Activated CD4-positive, alpha-beta T cell treated with anti-CD3 and anti-CD28 coated beads, Interleukin-2, amount 50 U/mL, for 48 hours (primary cell): ENCODE data around the gene KRT31.
A peak's percentile ranks its signal among the peaks of the same experiment; 100 is the strongest.
"Not testable (repeated sequence)": the region's sequence is repeated elsewhere in the genome, so short reads cannot be mapped to it uniquely, and the experiment has no call there.

ENCODE experiments used
- DNase-seq, 2 experiments: peaks; one replicate each; pipeline ENCODE4 v3.0.0-alpha.2; 2020

Gene KRT31

DNA sequence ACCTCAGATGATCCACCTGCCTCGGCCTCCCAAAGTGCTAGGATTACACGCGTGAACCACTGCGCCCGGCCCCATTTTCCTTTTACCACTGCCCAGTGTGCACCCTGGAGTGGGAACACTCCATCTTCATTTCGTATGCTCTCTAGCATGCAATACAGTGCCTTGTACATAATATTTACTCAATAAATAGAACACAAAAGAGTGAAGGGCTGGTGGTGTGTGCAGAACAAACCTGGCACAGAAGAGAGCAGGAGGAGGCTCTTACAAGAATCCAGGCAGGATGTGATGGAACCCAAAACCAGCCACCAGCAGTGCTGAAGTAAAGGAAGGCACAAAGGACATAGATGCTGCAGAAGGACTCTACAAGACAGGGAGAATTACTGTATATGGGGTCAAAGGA, 19.7 kb upstream of the KRT31 start:
- no peak for DNase-seq

DNA sequence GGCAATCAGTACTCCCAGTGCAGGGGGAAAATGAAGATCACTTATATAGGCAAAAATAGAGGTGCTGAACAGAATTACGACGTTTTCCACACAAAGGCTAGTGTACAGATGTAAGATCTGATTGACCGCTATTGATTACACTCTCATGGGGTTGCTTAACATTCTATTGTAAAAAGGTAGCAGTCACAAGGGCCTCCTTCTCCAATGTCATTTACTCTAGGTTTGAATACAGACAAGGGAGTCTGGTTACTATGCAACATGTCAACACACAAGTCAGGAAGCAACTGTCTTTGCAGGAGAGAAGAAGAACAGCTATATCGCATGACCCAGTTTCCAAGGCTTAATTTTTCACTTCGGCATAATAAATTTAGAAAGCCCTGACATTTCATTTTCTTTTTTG, 19.1 kb upstream of the KRT31 start:
- no peak for DNase-seq

DNA sequence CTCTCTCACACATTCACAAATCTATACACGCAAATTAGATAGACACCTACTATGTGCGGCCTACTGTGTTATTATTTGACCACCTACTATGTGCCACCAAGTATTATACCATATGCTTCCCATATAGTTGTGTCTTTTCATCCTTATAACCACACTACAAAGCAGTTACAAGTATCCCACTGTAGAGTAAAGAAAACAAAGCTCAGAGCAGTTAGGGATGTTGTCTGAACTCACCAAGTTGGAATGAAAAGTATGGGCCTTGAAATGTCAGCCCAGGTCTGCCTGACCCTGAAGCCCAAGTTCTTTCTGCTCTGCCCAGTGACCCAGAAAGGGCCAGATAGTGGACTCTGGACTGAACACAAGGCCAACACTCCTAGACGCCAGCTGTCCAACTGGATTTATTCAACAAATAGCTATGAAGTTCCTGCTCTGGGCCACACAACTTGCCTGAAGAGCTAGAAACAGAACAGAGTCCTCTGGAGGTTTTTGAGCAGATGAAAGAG, 18.5 kb upstream of the KRT31 start:
- DNase-seq = no peak

DNA sequence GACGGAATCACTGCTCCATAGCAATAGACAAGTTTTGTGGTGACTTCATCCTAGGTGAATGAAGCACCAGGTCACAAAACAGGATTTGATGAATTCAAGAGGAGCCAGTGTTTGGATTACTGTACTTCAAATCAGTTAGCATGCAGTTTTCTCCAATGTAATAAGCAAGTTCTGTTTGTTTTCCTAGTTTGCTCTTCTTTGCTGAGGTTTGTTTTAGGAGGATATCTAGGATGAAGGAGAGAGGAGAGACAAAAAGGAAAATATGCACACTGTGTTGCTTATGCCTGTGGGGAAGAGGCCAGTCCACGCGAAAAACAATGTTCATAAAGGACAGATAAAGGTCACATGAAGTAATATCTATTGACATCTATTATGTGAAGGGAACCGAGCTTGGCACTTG, 18.0 kb upstream of the KRT31 start:
- no peak for DNase-seq

DNA sequence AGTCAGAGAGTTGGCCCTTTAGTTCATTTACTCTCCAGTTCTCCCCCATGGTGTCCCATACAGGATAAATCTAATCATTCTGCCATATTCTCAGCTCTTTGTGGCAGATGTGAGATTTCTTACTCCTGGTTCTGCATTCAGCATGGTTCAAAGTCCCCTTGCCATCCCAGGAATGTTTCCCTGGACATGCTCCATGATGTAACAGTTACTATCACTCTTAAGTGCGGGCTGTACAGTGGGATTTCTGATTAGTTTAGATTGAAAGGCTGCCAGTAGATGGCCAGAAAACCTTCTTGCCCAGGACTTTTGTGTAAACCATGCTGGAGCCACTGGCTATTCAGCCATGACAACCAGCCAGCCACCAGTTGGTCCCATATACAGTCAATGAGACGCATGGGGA, 16.6 kb upstream of the KRT31 start:
- DNase-seq = no peak

DNA sequence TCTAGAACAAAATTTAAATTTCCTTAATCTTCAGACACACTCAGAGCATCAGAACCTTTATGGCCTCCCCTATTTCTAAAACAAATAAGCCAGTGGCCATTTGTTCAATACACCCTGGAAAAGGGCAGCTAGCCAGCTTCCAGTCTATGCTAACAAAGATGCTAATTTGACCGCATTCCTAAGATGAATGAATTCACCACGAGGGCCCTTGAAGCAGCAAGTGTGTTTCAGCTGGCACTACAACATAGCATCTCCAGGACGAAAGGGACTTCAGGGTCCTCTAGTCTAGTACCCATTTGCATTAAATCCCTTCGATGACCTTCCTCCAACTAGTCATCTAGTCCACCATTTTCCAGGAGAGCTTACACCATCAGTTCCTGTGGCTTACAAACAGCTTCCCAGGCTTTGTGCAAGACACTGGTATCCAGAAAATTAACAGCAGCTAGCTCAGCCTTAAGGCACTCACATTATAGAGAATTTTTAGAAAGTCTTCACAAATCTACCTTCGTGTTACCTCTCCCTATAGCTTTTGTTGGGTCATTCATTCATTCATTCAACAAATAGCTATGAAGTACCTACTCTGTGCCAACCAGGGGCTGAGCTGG, 16.0 kb upstream of the KRT31 start:
- no peak for DNase-seq

DNA sequence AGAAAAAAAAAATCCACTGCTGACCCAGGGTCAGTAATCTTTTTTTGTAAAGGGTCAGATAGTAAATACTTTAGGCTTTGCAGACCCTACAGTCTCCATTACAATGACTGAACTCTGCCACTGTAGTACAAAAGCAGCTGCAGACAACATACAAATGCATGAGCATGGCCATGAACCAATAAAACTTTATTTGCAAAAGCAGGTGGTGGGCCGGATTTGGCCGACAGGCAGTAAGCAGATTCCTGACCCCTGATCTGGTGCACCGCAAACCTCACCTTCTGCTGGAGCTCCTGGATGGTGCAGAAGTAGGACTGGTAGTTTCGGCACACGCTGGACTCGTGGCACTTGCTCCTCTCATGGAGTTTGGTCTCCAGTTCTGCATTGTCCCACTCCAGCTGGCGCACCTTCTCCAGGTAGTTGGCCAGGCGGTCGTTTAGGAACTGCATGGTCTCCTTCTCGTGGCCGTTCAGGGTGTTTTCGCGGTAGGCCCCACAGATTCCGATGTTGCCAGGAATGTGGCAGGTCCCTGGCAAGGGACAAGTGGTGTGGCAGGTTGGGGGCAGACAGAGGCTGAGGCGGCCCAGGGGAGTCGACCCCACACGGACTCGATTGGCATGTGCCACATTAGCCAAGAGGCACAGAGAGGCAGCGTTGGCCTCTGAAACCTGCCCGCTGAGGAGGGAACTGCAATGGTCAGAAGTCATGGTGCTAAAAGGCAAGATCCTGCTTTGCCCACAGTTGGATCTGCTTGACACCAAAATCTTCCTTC, 13.8 kb upstream of the KRT31 start:
- DNase-seq = no peak

DNA sequence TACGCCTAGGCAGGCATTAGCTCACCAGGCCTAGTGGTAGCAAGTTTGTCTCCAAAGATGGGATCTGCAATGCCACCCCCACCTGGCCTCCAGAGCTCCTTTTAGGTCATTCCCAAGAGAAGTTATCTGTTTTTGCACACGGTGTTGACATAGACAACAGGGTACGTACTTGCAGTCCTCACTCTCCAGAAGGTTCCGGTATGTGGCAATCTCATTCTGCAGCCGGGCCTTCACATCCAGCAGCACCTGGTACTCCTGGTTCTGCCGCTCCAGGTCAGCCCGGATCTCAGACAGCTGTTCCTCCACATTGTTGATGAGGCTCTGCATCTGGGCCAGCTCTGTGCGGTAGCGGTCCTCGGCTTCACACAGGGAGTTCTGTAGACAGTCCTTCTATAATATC, 9.8 kb upstream of the KRT31 start:
- no peak for DNase-seq

DNA sequence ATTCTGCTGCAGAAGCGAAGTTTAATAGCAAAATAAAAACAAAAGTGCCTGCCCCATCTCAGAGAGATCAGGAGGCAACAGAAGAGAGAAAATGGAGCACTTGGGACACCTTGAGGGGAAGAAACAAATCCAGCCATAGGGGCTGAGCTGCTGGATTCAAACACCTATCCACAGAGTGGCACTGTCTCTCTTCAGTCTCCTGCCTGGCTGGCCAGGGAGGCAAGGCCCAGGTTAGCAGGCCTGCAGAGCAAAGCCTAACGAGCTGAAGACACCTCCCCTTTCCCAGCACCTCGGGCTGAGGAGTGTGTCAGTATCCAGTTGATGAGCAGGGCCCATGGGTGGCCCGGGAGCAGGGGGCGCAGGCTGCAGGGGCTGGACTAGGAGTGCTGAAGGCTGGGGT, 8.8 kb upstream of the KRT31 start:
- DNase-seq = no peak

DNA sequence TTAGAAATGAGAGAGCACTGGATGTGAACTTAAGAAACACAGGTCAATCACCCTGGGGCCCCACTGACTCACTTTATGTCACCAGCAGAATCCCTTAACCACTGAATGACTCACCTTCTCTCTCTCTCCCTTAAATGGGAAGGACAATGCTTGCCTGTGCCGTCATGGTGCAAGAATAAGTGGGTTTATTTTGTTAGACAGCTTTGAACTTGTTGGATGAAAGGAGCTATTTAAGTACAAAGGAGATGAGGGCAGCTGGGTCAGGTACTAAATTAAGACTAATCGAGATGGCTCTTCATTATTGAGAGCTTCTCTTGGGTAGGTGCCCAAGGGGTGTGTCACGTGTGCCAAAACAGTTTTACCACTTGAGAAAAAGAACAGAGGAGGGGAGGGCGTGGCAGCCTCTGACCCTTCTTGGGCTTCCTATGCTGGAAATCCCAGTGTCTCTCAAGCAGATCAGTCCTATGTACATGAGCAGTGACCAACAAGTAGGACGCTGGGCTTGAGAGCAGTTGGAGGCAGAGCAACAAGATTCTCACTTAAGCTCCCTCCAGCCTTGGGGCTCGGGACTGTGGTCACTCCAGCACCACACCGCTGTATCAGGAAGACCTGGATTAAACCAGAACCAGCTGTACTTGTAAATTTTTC, 6.7 kb upstream of the KRT31 start:
- peak; percentile 57 to 74 for DNase-seq

DNA sequence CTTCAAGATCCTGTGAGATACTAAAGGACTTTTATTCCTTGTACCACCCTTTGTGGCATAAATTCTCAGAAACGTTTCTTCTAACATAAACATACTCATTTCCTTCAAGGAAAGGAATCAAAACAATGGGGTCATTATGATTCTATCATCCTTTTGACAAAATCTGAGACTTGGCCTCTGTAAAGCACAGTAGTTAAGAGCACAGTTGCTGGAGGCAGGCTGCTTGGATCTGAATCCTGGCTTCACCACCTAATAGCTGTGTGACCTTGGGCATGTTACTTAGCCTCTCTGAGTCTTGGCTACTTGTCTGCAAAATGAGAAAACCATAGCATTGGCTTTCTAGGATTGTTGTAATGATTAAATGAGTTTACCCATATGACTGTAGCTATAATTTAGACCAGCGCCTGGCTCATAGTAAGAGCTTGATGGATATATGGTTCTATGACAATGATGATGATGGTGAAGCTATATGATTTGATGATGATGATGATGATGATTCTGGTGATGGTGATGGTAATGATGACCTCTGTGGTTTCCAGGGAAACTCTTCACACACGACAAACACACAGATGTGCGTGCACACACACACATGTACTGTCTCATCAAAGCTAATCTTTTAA, 6.1 kb upstream of the KRT31 start:
- no peak for DNase-seq

DNA sequence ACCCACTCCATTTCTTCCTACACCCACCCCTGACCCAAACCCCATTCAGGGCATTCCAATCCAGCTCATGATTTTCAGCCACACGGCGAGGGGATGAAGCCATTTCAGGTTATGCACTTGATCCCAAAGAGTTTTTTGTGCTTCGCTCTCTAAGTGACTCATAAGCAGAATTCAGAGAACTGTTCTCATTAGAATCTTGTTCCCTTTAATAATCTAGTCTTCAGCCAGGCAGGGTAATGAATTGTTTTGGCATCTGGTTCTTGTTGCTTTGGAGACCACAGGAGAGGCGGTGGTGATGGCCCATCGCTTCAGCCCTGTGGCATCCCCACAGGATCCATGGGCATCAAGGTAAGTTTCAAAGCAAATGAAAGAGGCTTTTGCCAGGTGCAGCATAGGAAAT, 4.8 kb upstream of the KRT31 start:
- DNase-seq = no peak

DNA sequence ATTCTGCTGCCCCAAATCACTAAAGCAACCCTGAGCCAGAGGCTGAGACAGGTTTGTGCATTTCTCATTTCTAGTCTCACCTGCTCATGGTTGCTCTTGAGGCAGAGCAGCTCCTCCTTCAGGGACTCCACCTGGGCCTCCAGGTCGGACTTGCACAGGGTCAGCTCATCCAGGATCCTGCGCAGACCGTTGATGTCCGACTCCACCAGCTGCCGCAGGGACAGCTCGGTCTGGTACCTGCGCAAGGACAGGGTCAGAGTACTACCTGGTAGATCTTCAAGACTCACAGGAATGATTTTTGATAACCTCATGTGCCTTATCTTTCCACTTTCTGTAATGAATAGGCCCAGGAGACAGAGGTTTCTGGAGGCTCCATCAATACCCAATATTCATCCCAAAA, 1.1 kb downstream of the KRT31 start:
- DNase-seq = no peak

DNA sequence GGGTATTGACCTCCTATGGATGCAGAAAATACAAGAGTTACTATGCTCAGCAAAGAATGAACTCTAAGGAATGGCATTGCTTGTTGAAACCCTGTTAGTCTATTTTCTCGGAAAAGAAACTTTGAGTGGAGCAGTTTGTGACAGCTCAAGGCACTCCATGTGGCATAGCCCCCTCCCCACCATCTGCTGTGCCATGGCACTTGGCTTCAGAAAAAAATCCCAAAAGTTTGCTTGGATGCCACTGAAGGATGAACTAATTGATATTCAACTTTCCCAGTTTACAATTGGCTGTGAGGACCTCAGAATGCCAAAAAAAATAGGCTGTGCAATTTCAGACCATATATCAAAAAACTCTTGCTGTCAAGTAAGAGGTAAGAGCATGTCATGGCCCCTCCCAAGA, 1.8 kb downstream of the KRT31 start:
- DNase-seq = no peak

DNA sequence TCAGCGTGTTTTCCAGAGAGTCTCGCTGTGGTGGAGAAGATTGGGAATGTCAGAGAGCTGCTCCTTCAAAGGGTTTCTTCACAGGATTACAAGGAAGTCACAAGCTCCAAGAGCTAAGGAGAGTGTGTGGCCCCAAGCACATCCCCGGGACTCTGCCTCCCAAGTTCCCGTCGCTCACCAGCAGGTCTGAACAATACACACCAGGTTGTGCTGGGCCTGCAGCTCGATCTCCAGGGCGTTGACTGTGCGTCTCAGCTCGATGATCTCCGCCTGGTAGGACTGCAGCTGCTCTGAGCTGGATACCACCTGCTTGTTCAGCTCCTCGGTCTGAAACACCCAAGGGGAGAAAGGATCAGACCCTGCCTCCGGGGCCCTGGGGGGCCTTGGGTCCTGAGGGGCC, 2.4 kb downstream of the KRT31 start:
- not testable (repeated sequence) for DNase-seq

DNA sequence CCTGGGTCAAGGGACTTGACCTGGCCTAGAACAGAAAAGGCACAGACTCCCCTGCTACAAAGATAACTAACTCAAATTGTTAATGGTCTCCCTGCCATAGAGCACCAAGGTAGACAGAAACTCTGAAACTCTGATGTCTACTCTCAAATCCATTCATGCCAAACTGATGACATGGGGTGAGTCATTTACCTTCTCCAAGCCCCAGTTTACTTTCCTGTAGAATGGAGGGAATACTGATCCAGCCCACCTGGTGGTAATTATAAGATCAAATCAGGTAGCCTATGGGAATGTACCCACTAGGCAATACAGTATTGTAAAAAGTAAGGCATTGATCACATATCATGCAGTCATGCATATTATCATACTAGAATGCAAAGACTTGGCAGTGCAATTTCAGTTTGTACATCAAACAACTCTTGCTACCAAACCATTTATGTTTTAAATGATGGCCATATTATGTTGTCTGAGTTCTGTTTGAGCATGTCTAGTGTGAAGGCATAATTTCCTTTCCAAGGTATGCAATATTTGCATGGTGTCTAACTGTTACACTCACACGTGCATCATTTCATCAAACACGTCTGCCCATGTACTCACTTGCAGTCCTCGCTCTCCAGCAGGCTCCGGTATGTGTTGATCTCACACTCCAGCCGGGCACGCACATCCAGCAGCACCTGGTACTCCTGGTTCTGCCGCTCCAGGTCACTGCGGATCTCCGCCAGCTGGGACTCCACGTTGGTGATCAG, 3.0 kb downstream of the KRT31 start:
- DNase-seq = no peak

DNA sequence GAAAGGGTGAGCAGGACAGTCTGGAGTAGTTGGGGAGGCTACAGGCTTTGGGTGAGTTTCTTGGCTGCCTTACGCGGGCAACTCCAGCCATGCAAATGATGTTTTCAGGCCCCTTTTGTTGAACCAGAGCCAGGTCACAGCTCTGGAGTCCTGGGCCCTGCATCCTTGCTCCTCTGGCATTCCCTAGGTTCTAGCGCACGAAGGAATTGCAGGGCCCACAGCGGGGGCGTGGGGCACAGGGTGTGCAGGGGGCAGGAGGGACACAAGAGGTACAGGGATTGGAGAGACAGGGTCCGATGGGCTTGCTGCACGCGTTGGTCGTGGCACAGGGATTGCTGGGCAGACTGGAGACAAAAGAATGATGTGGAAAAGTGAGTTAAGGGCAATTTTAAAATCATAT, 3.6 kb downstream of the KRT31 start:
- no peak for DNase-seq

DNA sequence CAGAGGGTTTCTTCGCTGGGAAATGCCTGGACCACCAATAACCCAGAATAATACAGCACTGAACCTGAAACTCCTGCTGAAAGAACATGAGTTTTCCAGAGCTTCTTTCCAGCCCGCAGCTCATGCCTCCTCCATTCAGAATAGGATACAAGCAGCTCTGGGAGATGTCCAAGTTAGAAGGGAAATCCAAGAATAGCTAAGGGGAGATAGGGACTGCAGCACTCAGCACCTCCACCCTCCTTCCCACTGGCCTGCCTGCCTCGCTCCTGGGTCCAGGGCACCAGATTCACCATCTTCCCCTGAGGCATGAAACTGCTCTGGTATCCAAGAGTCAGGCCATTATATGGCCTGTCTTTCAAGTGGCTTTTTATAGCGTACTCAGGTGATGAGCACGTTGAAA, 4.1 kb downstream of the KRT31 start:
- DNase-seq = no peak

DNA sequence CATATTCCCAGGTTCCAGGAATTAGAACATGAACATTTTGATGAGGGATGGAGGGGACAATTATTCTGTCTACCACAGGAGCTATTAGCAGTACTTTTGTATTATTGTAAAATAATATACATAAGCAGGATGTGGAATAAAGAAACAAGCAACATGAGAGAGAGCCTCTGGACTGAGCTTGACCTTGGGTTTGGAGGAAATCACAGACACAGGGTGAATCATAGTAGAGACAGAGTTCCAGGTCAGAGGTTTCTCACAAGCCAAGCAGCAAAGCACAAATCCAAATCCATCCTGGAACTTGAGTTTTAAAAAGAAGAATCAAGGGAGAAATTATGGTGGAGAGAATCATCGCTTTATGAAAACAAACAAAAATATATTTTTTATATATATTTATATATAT, 5.1 kb downstream of the KRT31 start:
- DNase-seq = no peak

DNA sequence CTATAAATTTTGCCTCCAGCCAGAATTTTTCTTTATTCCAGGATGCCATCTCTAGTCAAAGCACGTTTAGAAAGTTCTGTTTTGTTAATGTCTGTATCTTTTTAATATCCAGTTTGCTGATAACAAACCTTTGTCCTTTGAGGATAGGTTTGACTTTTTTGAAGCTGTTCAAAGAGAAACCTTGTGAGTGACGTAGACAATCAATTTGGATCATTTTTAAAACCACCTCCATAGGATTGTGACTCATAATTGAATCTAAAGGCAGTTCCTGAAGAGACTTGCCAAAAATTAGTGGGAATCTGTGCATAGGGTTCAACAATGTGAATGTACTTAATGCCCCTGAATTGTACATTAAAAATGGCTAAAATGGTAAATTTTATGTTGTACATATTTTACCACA, 5.9 kb downstream of the KRT31 start:
- no peak for DNase-seq

DNA sequence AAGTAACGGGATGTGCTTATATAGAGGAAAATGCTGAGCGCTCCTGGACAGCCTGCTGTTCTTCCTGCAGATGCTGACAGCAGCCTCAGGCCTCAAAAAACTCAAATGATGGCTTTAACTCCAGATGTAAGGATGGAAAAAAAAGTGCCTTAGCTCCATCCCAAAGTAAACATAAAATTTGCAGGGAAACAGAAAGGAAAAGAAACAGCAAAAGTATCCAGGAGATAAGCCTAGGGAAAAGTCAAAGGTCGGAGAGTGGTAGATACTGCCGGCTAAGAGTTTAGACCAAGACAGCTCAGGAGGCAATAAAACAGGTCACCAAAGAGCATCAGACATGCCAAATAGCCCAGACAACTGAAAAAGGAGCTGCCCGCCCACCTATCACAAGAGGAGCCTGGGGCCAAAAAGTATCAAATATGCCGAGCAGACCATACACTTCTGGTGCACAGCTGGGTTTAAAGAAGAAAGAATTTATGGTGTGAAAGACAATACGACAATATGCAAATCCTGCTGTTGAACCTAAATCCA, 6.9 kb downstream of the KRT31 start:
- no peak for DNase-seq

DNA sequence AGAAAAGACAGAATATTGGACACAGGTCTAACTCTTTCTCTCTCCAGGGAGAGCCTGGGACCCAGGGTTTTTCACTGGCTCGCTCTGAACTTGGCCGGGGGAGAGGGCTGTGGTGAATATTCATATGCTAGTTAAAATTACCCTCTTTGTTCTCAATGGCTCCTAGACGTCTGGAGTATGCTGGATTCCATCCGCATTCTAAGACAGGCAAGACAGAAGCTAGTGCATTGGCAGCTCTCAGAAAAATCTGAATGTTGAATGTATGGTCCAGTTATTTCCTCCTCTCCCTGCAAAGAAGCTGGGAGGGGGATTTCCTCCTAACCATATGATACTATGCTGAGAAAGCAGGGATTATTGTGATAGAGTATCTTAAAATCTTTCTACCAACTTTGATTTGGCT, 9.7 kb downstream of the KRT31 start:
- no peak for DNase-seq

DNA sequence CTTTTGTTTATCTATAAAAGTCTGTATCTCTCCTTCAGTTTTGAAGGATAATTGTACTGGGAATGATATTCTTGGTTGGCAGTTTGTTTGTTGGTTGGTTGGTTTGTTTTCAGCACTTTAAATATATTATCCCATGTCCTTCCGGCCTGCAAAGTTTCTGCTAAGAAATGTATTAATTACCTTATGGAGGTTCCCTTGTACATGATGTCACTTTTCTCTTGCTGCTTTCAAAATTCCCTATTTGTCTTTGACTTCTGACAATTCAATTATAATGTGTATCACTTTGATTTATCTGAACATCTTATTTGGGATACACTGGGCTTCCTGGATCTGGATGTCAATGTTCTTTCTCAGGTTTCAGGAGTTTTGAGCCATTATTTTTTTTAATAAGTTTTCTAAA, 11.2 kb downstream of the KRT31 start:
- DNase-seq = no peak
